K562 (cell line): ENCODE measurements around the gene CMIP.
A peak's percentile ranks its signal among the peaks of the same experiment; 100 is the strongest.

Source experiments
- CEBPB ChIP-seq: fragments of 450-650 bp; IDR thresholded peaks from 2 replicates; pipeline ENCODE4 v1.6.1; 2016; ENCODE audit warnings: missing genetic modification characterization, missing compliant biosample characterization
- NBN ChIP-seq: fragments of 450-650 bp; IDR thresholded peaks from 2 replicates; pipeline ENCODE4 v1.6.1; 2016; ENCODE audit warnings: low read depth, mild to moderate bottlenecking
- POLR2A ChIP-seq: fragments of 450-650 bp; conservative IDR thresholded peaks from 2 replicates; pipeline ENCODE4 v1.6.1; 2016
- TBP ChIP-seq: optimal IDR thresholded peaks from 2 replicates; pipeline ENCODE3; 2011; ENCODE audit warnings: low read depth, low read length, improper control_type of control experiment
- TOE1 ChIP-seq, 2 experiments: fragments of 450-650 bp in 1 of 2; sonication (generic) in 1 of 2; formaldehyde crosslinking in 1 of 2; IDR thresholded peaks; 2 replicates each; pipeline versions ENCODE4 v1.7.1 to v1.8.0; 2016 to 2022; ENCODE audit warnings: borderline replicate concordance in 2 of 2, mild to moderate bottlenecking in 2 of 2, antibody characterized with exemption in 1 of 2, inconsistent platforms in 1 of 2, low read depth in 1 of 2, missing genetic modification reagents in 1 of 2, moderate library complexity in 1 of 2
- ZNF121 ChIP-seq: sonication (generic); formaldehyde crosslinking; conservative IDR thresholded peaks from 2 replicates; pipeline ENCODE4 v1.8.0; 2022; ENCODE audit warnings: missing genetic modification reagents
- TF ChIP-seq, protein P1 (sequence below), 3 experiments: IDR thresholded peaks in 2 of 3; conservative IDR thresholded peaks in 1 of 3; 2 replicates each; pipeline ENCODE4 v1.5.1; 2011 to 2012; ENCODE audit warnings: low read length in 3 of 3, mild to moderate bottlenecking in 3 of 3, control low read depth in 2 of 3, improper control_type of control experiment in 1 of 3, inconsistent platforms in 1 of 3, low read depth in 1 of 3, mixed read lengths in 1 of 3, moderate library complexity in 1 of 3; ENCODE audit not compliant: insufficient read depth in 2 of 3
- TF ChIP-seq, protein P2 (sequence below): sonication (generic); formaldehyde crosslinking; IDR thresholded peaks from 2 replicates; pipeline ENCODE4 v1.9.0; 2022; ENCODE audit warnings: mild to moderate bottlenecking, missing genetic modification reagents
- TF ChIP-seq, protein P3 (sequence below), 2 experiments: fragments of 450-650 bp; IDR thresholded peaks; 2 replicates each; pipeline ENCODE4 v1.6.1; 2016

DNA sequence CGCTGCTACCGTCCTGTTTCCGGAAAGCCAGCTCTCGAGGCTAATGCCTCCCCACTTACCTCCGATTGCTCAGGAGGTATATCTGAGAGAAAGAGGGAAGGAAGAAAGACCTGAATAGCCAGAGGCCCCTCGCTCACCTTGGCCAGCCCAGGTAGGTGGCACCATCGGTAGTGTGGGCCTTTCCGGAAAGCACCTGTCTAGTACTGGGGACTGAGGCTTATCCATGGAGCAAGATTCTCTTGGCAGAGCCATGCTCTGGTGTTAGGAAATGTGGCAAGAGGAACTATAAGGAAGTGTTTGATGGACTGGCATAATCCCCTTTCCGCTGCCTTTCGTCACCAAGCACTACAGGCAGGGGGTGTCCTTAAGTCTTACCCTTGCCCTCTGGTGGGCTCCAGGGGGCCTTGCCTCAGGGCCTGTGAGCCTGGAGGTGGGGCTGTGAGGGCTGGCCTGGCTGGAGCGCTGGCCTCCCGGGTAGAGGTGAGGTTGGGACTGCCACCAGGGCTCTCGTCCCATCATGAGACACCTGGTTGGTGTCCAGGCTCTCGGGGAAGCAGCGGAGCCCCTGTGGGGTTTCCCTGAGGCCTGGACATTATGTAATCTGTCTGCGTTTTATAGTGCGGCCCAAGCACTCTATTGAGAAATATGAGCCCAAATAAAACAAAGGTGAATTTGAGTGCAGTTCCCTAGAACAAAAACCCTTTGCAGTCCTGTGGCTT is 2.9 kb downstream of the CMIP start:
- TF ChIP-seq CEBPB, result no peak
- TF ChIP-seq TBP, result no peak
- no peak for TF ChIP-seq NBN
- no peak for TF ChIP-seq TOE1 (IDR thresholded peaks at IDR 0.05; ENCODE audit: borderline replicate concordance)
- no peak for TF ChIP-seq TOE1 (CRISPR knock-in tag; IDR thresholded peaks at IDR 0.05; ENCODE audit: borderline replicate concordance, low read depth)
- TF ChIP-seq POLR2A, result no peak
- TF ChIP-seq ZNF121 (CRISPR knock-in tag), result no peak
- TF ChIP-seq, protein P1, sequence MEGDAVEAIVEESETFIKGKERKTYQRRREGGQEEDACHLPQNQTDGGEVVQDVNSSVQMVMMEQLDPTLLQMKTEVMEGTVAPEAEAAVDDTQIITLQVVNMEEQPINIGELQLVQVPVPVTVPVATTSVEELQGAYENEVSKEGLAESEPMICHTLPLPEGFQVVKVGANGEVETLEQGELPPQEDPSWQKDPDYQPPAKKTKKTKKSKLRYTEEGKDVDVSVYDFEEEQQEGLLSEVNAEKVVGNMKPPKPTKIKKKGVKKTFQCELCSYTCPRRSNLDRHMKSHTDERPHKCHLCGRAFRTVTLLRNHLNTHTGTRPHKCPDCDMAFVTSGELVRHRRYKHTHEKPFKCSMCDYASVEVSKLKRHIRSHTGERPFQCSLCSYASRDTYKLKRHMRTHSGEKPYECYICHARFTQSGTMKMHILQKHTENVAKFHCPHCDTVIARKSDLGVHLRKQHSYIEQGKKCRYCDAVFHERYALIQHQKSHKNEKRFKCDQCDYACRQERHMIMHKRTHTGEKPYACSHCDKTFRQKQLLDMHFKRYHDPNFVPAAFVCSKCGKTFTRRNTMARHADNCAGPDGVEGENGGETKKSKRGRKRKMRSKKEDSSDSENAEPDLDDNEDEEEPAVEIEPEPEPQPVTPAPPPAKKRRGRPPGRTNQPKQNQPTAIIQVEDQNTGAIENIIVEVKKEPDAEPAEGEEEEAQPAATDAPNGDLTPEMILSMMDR (IDR thresholded peaks at IDR 0.05 in 2 of 3, conservative IDR thresholded peaks at IDR 0.05 in 1 of 3; ENCODE audit: insufficient read depth in 2 of 3, low read depth in 1 of 3, low read length in 3 of 3), result 0 out of 6 replicates have a peak, but pooled peaks of 1 of the 3 experiments have one; percentile 4
- TF ChIP-seq, protein P2, sequence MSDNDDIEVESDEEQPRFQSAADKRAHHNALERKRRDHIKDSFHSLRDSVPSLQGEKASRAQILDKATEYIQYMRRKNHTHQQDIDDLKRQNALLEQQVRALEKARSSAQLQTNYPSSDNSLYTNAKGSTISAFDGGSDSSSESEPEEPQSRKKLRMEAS (CRISPR knock-in tag), result no peak
- TF ChIP-seq, protein P3, sequence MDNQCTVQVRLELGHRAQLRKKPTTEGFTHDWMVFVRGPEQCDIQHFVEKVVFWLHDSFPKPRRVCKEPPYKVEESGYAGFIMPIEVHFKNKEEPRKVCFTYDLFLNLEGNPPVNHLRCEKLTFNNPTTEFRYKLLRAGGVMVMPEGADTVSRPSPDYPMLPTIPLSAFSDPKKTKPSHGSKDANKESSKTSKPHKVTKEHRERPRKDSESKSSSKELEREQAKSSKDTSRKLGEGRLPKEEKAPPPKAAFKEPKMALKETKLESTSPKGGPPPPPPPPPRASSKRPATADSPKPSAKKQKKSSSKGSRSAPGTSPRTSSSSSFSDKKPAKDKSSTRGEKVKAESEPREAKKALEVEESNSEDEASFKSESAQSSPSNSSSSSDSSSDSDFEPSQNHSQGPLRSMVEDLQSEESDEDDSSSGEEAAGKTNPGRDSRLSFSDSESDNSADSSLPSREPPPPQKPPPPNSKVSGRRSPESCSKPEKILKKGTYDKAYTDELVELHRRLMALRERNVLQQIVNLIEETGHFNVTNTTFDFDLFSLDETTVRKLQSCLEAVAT (IDR thresholded peaks at IDR 0.05), result no peak
